ENCODE measurements around the gene FGF6. TPM values are rescaled to one million over a fixed set of nuclear protein-coding genes. Genes with fewer than 3 reads are reported as not detected.

FGF6 gene
- total and polyA plus RNA-seq, 2 experiments from 2014 or later = not detected

- DNase-seq (ENCODE audit: low spot score) = no peak
- Mint-ChIP-seq H3K36me3 (ENCODE audit: low read depth) (peaks cover 4% of the 10 kb centered on the region), H3K4me3 (no peak overlapping the region), H3K27ac (no peak overlapping the region), H3K9me3 (peaks cover 7% of the 10 kb centered on the region; the same call in 2 of the 3 replicates), H3K4me1 (peaks cover 55% of the 10 kb centered on the region), H3K27me3 (ENCODE audit: insufficient read depth, low read depth, poor library complexity) (peaks cover 11% of the 10 kb centered on the region)
- TF ChIP-seq ZNF331 (CRISPR knock-in tag; IDR thresholded peaks at IDR 0.05; ENCODE audit: low read depth) (no peak), STAT1 (IDR thresholded peaks at IDR 0.05; ENCODE audit: unreplicated experiment) (no peak), EZH2phosphoT487 (IDR thresholded peaks at IDR 0.05; ENCODE audit: unreplicated experiment) (no peak), JUNB (IDR thresholded peaks at IDR 0.05; ENCODE audit: unreplicated experiment) (no peak), ZNF462 (CRISPR knock-in tag; IDR thresholded peaks at IDR 0.05) (no peak), ZNF114 (CRISPR knock-in tag; IDR thresholded peaks at IDR 0.05) (no peak), EZH2 (IDR thresholded peaks at IDR 0.05; ENCODE audit: low read depth, unreplicated experiment) (no peak), CTCF (conservative IDR thresholded peaks at IDR 0.05; ENCODE audit: low read depth in 2 of 2) (no peak)
- Histone ChIP-seq H4K20me1 (replicated peaks; ENCODE audit: insufficient read depth) (no peaks in the 10 kb centered on the region), H3K79me2 (replicated peaks; ENCODE audit: insufficient read depth) (no peaks in the 10 kb centered on the region), H3K4me2 (no peak overlapping the region), H3K9me2 (ENCODE audit: insufficient read depth) (0 out of 2 replicates have a peak, but pooled peaks cover 3% of the 10 kb centered on the region), H3K36me3 (ENCODE audit: insufficient read depth) (no peaks in the 10 kb centered on the region), H3K4me1 (ENCODE audit: insufficient read depth) (peaks cover 32% of the 10 kb centered on the region), H3F3A (replicated peaks; ENCODE audit: low read depth) (0 out of 2 replicates have a peak, but pooled peaks cover 4% of the 10 kb centered on the region), H3K27me3 (ENCODE audit: insufficient read depth) (no peaks in the 10 kb centered on the region), H3K4me3 (no peak overlapping the region), H3K27ac (ENCODE audit: low read depth) (no peak overlapping the region), H2AFZ (no peak overlapping the region)
- no peak for ATAC-seq
Measured at GRCh38 chr12:4448371-4448940, 2.8 kb upstream of the FGF6 start.

Measured in GM23338 (cell line).